ENCODE data around the gene SCN11A.

DNA sequence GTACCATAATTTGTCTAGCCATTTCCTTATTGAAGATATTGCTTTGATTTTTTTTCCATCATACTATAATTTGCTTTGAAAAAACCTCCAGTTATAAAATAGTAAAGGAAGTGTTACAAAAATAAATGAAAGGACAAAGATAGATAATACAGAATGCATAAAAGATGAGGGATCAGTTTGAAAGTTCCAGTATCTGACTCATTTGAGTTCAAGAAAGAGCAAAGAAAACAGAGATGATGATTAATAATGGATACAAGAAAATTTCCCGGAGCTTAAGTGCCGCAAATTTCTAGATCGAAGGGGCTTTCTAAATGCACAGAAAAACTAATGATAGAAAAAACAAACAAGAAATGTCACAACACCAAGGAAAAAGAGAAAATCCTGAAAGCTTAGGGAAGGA, 4.4 kb upstream of the SCN11A start:
- TF ChIP-seq CTCF (IDR thresholded peaks at IDR 0.05 in 2 of 3, conservative IDR thresholded peaks at IDR 0.05 in 1 of 3; ENCODE audit: insufficient read depth in 2 of 3, low read depth in 1 of 3, low read length in 3 of 3) (no peak), RAD21 (CRISPR knock-in tag; conservative IDR thresholded peaks at IDR 0.05 in 1 of 2, IDR thresholded peaks at IDR 0.05 in 1 of 2) (no peak), FOXJ3 (CRISPR knock-in tag; IDR thresholded peaks at IDR 0.05) (no peak), SMC3 (conservative IDR thresholded peaks at IDR 0.05; ENCODE audit: insufficient read depth, low read depth, low read length) (no peak), TARDBP (IDR thresholded peaks at IDR 0.05) (no peak), XRCC5 (IDR thresholded peaks at IDR 0.05; ENCODE audit: low read depth, low read length) (no peak), POLR2B (IDR thresholded peaks at IDR 0.05; ENCODE audit: low read depth, partially characterized antibody) (no peak), ID3 (CRISPR knock-in tag; IDR thresholded peaks at IDR 0.05) (no peak), ID3 (tag; IDR thresholded peaks at IDR 0.05) (no peak)
- TF ChIP-seq, protein P1, sequence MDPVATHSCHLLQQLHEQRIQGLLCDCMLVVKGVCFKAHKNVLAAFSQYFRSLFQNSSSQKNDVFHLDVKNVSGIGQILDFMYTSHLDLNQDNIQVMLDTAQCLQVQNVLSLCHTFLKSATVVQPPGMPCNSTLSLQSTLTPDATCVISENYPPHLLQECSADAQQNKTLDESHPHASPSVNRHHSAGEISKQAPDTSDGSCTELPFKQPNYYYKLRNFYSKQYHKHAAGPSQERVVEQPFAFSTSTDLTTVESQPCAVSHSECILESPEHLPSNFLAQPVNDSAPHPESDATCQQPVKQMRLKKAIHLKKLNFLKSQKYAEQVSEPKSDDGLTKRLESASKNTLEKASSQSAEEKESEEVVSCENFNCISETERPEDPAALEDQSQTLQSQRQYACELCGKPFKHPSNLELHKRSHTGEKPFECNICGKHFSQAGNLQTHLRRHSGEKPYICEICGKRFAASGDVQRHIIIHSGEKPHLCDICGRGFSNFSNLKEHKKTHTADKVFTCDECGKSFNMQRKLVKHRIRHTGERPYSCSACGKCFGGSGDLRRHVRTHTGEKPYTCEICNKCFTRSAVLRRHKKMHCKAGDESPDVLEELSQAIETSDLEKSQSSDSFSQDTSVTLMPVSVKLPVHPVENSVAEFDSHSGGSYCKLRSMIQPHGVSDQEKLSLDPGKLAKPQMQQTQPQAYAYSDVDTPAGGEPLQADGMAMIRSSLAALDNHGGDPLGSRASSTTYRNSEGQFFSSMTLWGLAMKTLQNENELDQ (CRISPR knock-in tag; IDR thresholded peaks at IDR 0.05; ENCODE audit: borderline replicate concordance), result no peak
